SH-SY5Y (cell line): ENCODE results near the gene TTC1.

Experiments used
- GATA2 ChIP-seq: IDR thresholded peaks from 2 replicates; pipeline ENCODE4 v1.6.1; 2011; ENCODE audit warnings: mild to moderate bottlenecking, low read depth, low read length
- GATA3 ChIP-seq: IDR thresholded peaks from 2 replicates; pipeline ENCODE4 v1.6.1; 2011; ENCODE audit warnings: low read depth, mild to moderate bottlenecking, low read length, moderate library complexity

GRCh38 chr5:160023908-160024630, 15.1 kb downstream of the TTC1 start:
- TF ChIP-seq GATA2 = no peak
- no peak for TF ChIP-seq GATA3
